Lung (tissue), 16 donors: ENCODE measurements around the gene ATOSA. TPM values are rescaled to one million over a fixed set of nuclear protein-coding genes. Genes with fewer than 3 reads are reported as not detected.

ENCODE experiments used
- ATAC-seq: fragments of 200-7000 bp; cut with Tn5 transposase; one replicate; pipeline ENCODE4 v1.9.1; 2020; ENCODE audit warnings: moderate number of reproducible peaks; ENCODE audit not compliant: insufficient read depth, low FRiP score
- DNase-seq, 3 donors: peaks; one replicate each; pipeline ENCODE4 v3.0.0-alpha.2; 2013 to 2017
- H3K27ac ChIP-seq, 2 donors: one replicate each; pipeline ENCODE4 v1.5.1; 2013; ENCODE audit warnings: mild to moderate bottlenecking in 2 of 2, moderate library complexity in 2 of 2, control low read depth in 1 of 2, inconsistent platforms in 1 of 2, low read depth in 1 of 2, low read length in 1 of 2
- H3K27me3 ChIP-seq, 3 donors: one replicate each; pipeline ENCODE4 v1.5.1; 2013; ENCODE audit warnings: low read length in 2 of 3; ENCODE audit not compliant: control insufficient read depth in 3 of 3, insufficient read depth in 3 of 3
- H3K36me3 ChIP-seq, 4 donors: one replicate each; pipeline ENCODE4 v1.5.1; 2013; ENCODE audit warnings: low read length in 4 of 4, mild to moderate bottlenecking in 1 of 4, moderate library complexity in 1 of 4; ENCODE audit not compliant: control insufficient read depth in 4 of 4, insufficient read depth in 4 of 4
- H3K4me1 ChIP-seq, 5 donors: one replicate each; pipeline ENCODE4 v1.5.1; 2013; ENCODE audit warnings: low read length in 5 of 5, mild to moderate bottlenecking in 2 of 5, moderate library complexity in 1 of 5; ENCODE audit not compliant: control insufficient read depth in 5 of 5, insufficient read depth in 5 of 5
- H3K4me3 ChIP-seq: one replicate; pipeline ENCODE4 v1.5.1; 2013; ENCODE audit warnings: mild to moderate bottlenecking, control low read depth, moderate library complexity
- H3K9ac ChIP-seq, 2 donors: one replicate each; pipeline ENCODE4 v1.5.1; 2013; ENCODE audit warnings: low read length in 2 of 2, control low read depth in 1 of 2; ENCODE audit not compliant: insufficient read depth in 1 of 2
- H3K9me3 ChIP-seq, 4 donors: one replicate each; pipeline ENCODE4 v1.5.1; 2013; ENCODE audit warnings: low read length in 3 of 4, mild to moderate bottlenecking in 1 of 4, moderate library complexity in 1 of 4; ENCODE audit not compliant: control insufficient read depth in 4 of 4, insufficient read depth in 3 of 4
- WGBS, 2 donors: extraction: QIAGEN DNeasy Blood & Tissue Kit; methylation state at CpG; one replicate each; pipeline ENCODE4 v1.1.7; 2013; 5-methylcytosine and 5-hydroxymethylcytosine counted together
- long read RNA-seq, 5 donors: transcript quantifications; one replicate each; lab custom pipeline, GENCODE V29; 2026
- polyA plus RNA-seq, 2 donors: library from polyadenylated mRNA; stranded (reverse); fragments of 200-250 nt; gene quantifications; one replicate each; pipeline ENCODE4 v1.2.1, GENCODE V29; 2013
- total RNA-seq, 2 donors: library from RNA; depleted of rRNA in 1 of 2; stranded (reverse); fragments of >200 nt in 1 of 2; gene quantifications; one replicate each; pipeline ENCODE4 v1.2.1, GENCODE V29; 2014 to 2021
- TF ChIP-seq, protein P1 (sequence below): IDR thresholded peaks from 2 replicates; pipeline ENCODE4 v1.5.1; 2012; ENCODE audit warnings: mild to moderate bottlenecking; ENCODE audit errors: control extremely low read depth, extremely low read depth
- donor health status: control.
- donor health status: control.
- donor health status: Bipolar disorder and iron deficiency.
- donor health status: healthy.
- donor health status: DM: yes; HTN: yes; CAD: no.

The ATOSA gene, protein sequence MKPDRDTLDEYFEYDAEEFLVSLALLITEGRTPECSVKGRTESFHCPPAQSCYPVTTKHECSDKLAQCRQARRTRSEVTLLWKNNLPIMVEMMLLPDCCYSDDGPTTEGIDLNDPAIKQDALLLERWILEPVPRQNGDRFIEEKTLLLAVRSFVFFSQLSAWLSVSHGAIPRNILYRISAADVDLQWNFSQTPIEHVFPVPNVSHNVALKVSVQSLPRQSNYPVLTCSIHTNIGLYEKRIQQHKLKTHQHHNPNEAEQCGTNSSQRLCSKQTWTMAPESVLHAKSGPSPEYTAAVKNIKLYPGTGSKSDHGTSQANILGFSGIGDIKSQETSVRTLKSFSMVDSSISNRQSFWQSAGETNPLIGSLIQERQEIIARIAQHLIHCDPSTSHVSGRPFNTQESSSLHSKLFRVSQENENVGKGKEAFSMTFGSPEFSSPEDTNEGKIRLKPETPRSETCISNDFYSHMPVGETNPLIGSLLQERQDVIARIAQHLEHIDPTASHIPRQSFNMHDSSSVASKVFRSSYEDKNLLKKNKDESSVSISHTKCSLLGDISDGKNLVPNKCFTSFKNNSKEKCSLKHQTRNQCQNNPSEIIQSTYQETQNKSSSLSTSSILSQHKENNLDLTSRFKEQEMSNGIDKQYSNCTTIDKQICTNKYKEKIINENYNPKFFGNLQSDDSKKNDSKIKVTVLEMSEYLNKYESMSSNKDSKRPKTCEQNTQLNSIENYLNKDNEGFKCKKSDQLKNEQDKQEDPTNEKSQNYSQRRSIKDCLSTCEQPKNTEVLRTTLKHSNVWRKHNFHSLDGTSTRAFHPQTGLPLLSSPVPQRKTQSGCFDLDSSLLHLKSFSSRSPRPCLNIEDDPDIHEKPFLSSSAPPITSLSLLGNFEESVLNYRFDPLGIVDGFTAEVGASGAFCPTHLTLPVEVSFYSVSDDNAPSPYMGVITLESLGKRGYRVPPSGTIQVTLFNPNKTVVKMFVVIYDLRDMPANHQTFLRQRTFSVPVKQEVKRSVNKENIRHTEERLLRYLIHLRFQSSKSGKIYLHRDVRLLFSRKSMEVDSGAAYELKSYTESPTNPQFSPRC
- 100 to 1,000 TPM in 1 of 2 donors, 10 to 100 TPM in 1; 39.5 to 114 TPM for total RNA-seq
- polyA plus RNA-seq: 10 to 100 TPM; 12.1 to 54.0 TPM
- long read RNA-seq, donor 1, partial matches to known transcripts: 0 of 4 reads
- long read RNA-seq, donor 1, other reads (novel, unspliced or antisense): 0 of 4 reads
- long read RNA-seq, donor 2, partial matches to known transcripts: 0 of 2 reads
- long read RNA-seq, donor 2, other reads (novel, unspliced or antisense): 0 of 2 reads
- long read RNA-seq, donor 3, partial matches to known transcripts: 0 of 3 reads
- long read RNA-seq, donor 3, other reads (novel, unspliced or antisense): 0 of 3 reads
- long read RNA-seq, donor 4, partial matches to known transcripts: 0 of 2 reads
- long read RNA-seq, donor 4, other reads (novel, unspliced or antisense): 0 of 2 reads
- long read RNA-seq, donor 5, partial matches to known transcripts: 0 of 1 reads
- long read RNA-seq, donor 5, other reads (novel, unspliced or antisense): 0 of 1 reads

DNA sequence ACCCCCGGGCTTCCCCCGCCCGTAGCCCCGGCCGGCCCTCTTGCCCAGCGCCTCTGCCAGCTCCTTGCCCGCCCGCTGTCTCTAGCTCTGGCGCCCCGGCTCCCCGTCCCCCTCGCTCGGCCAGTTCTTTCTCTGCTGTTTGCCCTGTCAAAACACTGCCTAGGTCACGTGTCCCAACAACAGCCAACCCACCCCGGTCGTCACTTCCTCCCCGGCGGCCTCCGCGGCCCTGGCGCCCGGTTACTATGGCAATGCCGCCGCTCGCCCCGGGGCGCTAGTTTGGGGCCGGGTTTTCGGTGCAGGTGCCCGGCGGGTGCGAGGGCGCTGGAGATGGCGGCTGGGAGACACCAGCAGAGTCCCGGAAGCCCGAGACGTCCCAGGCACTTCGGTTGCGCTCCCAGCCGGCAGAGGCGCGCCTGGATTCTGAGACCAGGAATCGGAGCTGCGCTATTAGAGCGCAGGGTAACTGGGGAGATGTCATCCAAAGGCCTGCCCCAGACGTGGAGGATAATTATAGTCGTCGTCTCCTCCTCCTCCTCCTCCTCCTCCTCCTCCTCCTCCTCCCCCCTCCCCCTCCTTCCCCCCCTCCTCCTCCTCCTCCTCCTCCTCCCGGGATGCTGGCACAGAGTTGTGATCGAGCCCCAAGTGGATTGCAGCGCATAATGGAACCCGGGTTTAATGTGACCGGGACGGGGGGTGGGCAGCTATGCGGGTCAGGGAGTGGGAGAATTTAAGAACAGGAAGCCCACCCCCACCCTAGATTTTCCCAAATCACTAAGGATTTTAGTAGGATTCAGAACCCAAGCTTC lies at the start of gene ATOSA:
Gene ATOSA (minus strand): TSS at position 157 of the 809 bp plus-strand sequence. CDS start 1,367 bp downstream, outside the sequence.
- Histone ChIP-seq H3K4me1 (peaks cover 0 to 23% (median 4%) of the 10 kb centered on the region in 5 donors), H3K36me3 (peaks cover 0 to under 1% (median 0%) of the 10 kb centered on the region in 4 donors), H3K27me3 (peaks cover 0 to 4% (median 0%) of the 10 kb centered on the region in 3 donors), H3K9ac (peak within 1 kb of the TSS; percentile 74 to 82), H3K27ac (peak within 1 kb of the TSS; percentile 98 to 99), H3K4me3 (peak within 1 kb of the TSS; percentile 84), H3K9me3 (no peaks in the 10 kb centered on the region)
- TF ChIP-seq, protein P1, sequence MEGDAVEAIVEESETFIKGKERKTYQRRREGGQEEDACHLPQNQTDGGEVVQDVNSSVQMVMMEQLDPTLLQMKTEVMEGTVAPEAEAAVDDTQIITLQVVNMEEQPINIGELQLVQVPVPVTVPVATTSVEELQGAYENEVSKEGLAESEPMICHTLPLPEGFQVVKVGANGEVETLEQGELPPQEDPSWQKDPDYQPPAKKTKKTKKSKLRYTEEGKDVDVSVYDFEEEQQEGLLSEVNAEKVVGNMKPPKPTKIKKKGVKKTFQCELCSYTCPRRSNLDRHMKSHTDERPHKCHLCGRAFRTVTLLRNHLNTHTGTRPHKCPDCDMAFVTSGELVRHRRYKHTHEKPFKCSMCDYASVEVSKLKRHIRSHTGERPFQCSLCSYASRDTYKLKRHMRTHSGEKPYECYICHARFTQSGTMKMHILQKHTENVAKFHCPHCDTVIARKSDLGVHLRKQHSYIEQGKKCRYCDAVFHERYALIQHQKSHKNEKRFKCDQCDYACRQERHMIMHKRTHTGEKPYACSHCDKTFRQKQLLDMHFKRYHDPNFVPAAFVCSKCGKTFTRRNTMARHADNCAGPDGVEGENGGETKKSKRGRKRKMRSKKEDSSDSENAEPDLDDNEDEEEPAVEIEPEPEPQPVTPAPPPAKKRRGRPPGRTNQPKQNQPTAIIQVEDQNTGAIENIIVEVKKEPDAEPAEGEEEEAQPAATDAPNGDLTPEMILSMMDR: no peak
- WGBS, 2 donors: 1% methylated on average over 54 of the region's 55 CpGs
- ATAC-seq (peak; percentile 91), DNase-seq (peak; percentile 94 to 95 (median 94))

DNA sequence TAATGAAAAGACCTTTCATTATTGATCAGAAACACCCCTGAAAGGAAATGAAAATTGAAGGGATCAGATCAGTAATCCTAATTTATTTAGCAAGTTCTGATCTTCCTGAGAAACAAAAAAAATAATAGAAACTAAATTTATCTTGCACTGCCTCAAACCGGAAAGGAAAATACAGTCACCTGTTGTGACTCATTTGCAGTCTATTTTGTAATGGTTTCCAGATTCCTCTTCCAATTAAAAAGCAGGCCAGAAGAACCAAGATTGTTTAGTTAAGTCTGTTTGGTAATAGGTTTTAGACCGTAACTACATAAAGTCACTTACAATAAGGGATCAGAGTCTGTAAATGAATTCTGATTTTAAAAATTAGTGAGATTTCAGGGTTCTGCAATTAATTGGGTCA lies 49.7 kb upstream of the ATOSA start:
- DNase-seq: no peak
- Histone ChIP-seq H3K9me3 (no peaks in the 10 kb centered on the region), H3K27ac (no peak overlapping the region), H3K36me3 (no peaks in the 10 kb centered on the region), H3K9ac (no peak overlapping the region), H3K4me1 (peaks cover 0 to 8% (median 0%) of the 10 kb centered on the region in 5 donors), H3K27me3 (no peaks in the 10 kb centered on the region), H3K4me3 (no peak overlapping the region)
- WGBS, 2 donors: 71 to 90% methylated on average over 2 of the region's 2 CpGs
- TF ChIP-seq, protein P1: no peak
- no peak for ATAC-seq

DNA sequence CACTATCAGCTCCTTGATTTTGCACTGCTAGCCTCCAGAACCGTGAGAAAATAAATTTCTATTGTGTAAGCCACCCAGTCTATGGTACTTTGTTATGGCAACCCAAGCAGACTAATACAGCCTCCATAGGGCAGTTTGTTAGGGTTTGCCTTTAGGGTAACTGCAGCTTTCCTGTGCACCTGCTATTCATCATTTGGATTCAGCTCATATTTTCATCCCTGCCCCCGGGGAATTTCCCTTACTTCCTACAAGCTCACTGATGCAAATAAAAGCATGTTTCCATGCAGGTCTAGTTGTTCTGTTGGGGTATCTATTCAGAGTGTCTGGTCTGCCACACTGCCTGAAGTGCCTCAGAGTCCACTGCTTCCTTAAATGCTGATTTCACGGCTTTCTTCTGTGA lies 48.6 kb upstream of the ATOSA start:
- 77 to 90% methylated on average over 3 of the region's 3 CpGs for WGBS, 2 donors
- no peaks in the 10 kb centered on the region for H3K9me3 ChIP-seq
- DNase-seq (no peak), ATAC-seq (no peak)
- H3K27me3 ChIP-seq: no peaks in the 10 kb centered on the region
- H3K4me3 ChIP-seq: no peak overlapping the region
- H3K36me3 ChIP-seq: no peaks in the 10 kb centered on the region
- H3K9ac ChIP-seq: no peak overlapping the region
- peaks cover 0 to 8% (median 0%) of the 10 kb centered on the region in 5 donors for H3K4me1 ChIP-seq
- no peak overlapping the region for H3K27ac ChIP-seq
- TF ChIP-seq, protein P1: no peak
